GM04504 (cell line): ENCODE data around the gene FCGR3A.
"Not testable (repeated sequence)": the region's sequence is repeated elsewhere in the genome, so short reads cannot be mapped to it uniquely, and the experiment has no call there.

Experiments used
- DNase-seq: peaks from one replicate; pipeline ENCODE4 v3.0.0-alpha.2; 2012; ENCODE audit warnings: low read depth

Gene FCGR3A

DNA sequence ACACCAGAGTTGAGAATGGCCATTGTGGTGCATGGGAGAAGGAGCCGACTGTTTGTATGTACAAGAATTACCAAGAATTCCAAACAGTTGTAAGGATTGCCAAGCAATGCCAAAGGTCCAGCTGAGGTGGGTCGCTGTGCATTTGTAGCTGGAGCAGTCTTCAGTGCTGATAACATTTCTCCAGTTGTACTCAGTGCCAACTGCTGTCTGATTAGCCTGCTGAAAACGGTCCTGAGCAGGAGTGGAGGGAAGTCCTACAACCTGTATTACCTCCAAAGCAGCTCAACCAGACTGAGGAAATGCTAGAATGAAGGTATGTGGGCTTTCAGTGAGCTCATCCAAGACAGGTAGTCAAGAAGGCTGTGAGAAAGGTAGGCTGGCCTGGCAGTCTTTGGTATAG lies 6.5 kb upstream of the FCGR3A start:
- not testable (repeated sequence) for DNase-seq

- not testable (repeated sequence) for DNase-seq
Observed at GRCh38 chr1:161554815-161555417, 5.3 kb upstream of the FCGR3A start.

DNA sequence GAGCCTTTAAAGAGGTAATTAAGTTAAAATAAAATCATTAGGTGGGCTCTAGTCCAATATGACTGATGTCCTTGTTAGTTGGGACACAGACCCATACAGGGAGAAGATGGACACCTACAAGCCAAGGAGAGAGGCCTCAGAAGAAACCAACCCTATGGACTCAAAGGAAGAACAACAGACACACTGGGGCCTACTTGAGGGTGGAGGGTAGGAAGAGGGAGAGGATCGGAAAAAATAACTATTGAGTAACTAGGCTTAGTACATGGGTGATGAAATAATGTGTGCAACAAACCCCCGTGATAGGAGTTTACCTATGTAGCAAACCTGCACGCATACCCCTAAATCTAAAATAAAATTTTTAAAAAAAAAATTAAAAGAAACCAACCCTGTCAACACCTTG lies 4.7 kb upstream of the FCGR3A start:
- DNase-seq = not testable (repeated sequence)

DNA sequence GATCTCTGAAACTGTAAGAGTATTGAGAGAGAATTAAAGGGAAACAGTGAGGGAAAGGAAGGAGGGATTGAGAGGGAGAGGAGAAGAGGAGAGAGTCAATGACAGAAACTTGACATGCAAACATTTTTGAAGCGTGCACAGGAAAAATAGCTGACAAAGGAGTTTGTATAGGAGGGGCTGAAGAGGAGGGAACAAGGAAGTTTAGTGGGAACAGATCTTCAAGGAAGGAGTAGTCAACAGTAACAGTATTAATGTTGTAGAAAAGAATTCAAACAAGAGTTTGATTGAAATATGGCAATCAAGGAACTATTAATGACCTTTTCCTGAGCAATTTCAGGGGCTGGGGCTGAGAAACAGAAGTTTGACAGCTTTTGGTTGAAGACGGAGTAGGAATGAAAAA lies 4.0 kb upstream of the FCGR3A start:
- DNase-seq = not testable (repeated sequence)

DNA sequence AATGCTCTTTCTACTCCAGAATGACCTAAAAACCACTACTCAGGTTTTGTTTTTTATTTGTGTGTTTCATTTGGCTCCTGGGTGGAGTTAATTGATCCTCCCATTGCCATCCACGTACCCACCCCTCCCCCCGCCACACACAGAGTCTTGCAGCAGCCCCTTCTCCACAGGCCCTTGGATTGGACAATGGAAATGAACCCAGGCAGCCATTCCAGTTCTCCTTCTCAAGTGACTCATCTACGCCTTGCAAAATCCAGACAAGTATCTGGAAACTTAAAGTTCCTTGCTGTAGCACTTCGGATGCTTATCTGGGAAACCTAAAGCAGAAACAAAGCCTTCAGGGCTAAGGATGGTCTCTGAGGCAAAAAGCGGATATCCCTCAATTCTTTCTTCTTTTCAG lies 1.3 kb upstream of the FCGR3A start:
- DNase-seq = not testable (repeated sequence)

DNA sequence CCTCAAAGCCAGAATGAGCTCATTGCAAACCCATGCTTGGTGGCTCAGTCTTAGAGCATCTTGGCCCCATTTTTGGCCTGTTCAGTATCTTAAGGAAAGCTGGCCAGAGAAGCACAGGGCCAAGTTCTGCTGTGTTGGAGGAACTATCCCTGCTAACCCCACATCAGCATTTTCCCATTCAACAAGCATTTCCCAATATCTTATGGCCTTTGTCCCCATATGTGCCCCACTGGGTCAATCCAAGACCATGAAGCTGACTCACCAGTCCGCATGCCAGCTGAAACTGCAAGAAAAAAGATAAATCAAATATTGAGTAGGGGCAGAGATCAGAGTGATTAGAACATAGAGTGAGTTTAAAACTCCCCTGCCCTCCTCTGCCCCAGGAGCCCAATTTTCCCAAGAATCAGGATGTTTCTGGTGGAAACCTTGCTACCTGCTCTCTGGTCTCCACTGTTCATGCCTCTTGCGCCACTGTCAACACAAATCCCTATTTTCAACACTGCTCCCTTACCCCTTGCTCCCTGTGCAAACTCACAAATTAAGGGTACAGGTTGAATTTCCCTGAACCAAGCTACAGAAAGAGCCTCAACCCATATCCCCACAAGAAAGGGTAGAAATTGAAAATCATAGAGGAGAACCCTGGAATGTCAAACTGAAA lies 740 bp downstream of the FCGR3A start:
- not testable (repeated sequence) for DNase-seq

- not testable (repeated sequence) for DNase-seq
Observed at GRCh38 chr1:161547995-161548741, 1.4 kb downstream of the FCGR3A start.

- DNase-seq = not testable (repeated sequence)
Observed at GRCh38 chr1:161545005-161545731, 4.5 kb downstream of the FCGR3A start.

DNA sequence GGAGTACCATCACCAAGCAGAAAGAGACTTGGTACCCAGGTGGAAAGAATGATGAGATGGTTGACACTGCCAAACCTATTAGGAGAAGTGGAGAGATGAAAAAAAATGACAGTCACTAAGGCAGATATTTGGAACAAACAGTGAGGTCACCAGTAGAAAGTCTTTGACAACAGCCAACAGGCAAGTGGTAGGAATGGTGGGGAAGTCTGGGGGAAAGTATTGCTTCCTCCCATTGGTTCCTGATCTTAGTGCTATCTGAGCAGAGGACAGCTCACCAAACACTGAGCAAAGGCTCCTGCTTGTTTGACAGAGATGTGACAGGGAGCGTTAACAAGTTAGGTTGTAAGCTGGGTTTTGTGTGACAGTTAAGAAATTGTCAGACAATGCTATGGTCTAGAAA lies 6.5 kb downstream of the FCGR3A start:
- not testable (repeated sequence) for DNase-seq

DNA sequence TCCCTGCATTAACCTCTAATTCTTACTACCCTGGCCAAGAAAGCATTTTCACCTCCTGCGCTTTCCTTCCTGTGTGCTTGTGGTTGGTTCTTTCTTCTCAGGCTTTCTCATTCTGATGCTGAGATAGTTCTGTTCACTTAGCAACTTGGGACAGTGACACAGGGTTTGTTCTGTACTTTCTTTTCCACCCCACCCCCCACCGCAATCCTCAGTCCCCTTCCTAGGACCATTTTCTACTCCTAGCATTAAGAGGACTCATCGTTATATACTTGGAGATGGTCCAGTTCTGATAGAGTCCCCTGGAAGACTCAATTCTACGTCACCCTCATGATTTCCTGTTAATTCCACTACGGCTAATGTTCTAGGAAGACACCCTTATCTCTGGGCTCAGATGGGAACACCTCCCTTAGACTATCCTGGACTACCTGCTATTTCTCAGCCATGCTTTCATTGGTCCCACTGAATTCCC lies 7.5 kb downstream of the FCGR3A start:
- DNase-seq = not testable (repeated sequence)

DNA sequence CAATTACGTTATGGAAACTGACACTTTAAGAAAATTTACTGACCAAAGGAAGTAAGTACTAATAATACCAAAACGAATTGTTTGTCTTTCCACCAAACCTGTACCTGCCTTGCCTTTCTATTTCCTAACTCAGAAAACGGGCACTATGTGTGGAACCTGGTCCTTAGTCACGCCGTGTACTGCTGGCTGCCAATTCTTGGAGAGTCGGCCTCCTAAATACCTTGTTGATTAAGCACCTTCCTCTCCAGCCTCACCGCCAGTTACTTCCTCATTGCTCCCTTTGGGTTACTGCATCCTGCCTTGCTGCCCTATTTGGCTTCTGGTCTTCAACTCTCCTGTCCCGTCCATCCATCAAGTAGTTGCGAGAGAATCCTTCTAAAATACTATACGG lies 9.1 kb downstream of the FCGR3A start:
- not testable (repeated sequence) for DNase-seq

DNA sequence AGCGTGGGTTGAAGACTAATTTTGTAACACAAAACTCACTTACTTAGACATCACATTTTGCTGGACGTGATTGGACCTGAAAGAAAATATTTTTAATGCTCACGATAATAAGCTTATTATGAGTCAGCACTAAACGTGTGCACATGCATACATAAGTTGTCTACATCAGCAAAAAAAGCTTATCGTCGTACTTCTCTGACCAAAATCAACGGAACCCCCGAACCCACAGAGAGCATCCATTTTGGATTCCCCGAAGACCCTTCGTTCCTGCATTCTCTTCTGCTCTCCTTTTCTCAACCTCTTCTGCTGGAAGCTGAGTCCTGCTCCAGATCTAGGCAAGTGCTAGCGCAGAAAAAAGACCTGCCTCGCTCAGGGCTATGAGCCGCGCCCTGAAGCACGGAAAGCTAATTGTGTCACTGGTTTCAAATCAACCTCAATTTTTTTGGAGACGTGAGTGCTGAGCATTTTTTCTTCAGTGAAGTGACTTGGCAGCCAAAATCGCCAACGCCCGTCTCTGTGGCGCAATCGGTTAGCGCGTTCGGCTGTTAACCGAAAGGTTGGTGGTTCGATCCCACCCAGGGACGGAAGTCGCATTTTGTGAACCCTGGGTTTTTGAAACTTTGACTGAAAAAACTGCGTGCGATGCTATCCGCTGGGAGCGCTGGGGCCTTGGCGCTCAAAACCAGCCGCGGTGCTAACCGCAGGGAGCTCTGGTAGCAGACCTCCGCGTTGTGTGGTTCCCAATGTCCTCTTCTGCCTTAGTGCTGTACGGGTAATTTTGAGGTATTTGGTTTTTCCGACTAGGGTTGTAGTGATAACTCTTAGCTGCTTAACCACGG lies 9.7 kb downstream of the FCGR3A start:
- peak; percentile 64 for DNase-seq

GRCh38 chr1:161538925-161539479 lies 10.6 kb downstream of the FCGR3A start:
- not testable (repeated sequence) for DNase-seq

DNA sequence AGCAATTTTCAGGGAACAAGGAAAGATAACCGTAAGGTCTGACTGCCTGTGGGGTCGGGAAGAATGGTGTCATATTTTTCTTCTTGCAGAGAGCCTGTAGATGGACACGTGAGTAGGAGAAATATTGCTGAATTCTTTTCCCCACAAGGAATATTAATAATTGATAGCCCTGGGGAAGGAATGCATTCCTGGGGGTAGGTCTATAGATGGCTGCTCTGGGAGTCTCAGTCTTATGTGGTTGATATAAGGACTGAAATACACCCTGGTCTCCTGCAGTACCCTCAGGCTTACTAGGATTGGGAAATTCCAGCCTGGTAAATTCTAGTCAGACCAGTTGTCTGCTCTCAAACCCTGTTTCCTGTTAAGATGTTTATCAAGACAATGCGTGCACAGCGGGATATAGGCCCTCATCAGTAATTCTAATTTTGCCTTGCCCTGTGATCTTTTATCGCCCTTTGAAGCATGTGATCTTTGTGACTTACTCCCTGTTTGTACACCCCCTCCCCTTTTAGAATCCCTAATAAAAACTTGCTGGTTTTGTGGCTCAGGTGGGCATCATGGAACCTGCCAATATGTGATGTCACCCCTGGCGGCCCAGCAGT lies 12.4 kb downstream of the FCGR3A start:
- not testable (repeated sequence) for DNase-seq

- DNase-seq = not testable (repeated sequence)
Observed at GRCh38 chr1:161532644-161533567, 16.7 kb downstream of the FCGR3A start.

DNA sequence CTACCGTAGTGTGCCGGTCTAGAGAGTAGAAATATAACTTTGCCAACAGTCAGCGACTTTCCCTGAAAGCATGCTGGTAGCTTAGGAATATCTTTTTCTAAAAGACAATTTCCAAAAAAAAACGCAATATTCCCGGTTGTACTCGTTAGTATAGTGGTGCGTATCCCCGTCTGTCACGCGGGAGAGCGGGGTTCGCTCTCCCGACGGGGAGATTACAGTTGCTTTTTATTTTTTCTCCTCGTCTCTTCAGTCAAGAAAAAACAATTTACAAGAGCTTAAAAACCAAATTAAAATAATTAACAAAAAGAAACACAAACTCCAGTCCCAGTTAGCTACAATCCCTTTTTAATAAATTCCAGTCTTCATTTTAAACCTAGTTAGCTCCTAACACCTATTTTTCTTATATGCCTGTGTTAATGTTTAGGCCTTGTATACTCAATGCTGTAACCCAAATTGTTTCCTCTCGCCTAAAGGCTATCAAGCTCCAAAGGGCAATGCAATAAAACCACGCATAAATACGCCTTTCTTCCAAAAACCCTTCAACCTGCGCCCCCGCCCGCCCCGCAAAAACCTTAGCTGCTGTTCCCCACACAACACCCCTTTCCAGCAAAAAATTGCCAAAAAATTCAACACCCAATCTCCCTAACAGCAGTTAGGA lies 17.5 kb downstream of the FCGR3A start:
- no peak for DNase-seq

DNA sequence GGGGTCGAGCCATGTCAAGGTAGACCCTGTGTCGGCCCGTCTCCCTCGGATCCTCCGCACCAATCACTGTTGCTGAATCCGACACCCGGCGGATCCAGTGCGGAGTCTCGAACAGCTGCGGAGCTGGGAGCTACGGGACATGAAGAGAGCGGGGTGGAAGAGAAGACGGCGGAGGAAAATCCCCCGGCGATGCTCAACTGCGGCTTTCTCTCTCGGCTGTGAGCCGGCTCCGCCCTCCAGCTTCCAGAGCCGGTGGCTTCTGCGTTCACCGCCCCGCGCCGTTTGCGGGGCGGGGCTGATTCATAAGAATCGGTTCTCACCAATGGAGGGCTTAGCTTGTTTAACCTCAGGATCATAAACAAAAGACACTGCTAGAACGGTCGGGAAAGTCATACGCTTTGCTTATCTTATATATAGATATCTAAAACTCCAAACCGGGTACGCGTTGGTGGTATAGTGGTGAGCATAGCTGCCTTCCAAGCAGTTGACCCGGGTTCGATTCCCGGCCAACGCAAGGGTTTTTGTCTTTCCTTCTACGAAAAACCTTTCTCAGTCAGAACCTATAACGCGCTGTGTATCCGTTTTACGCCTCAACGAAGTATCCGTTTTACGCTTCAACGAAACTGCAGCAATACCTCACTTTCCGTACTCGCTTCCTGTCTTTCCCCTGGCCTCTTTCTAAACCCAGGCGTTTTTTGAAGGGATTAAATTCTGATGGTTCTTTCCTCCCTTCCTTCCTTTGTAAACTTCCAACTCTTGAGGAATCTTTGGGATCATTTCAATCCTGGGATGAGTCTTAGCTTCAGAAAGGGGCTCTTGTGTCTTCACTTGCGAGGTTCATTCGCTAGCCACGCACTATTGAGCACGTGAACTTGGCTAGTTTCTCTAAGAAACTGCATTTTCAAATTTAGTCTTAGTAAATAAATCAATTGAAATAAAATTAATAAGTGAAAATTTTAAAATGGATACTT lies 18.7 kb downstream of the FCGR3A start:
- DNase-seq = peak; percentile 76

GRCh38 chr1:161530158-161530557 lies 19.5 kb downstream of the FCGR3A start:
- peak; percentile 28 for DNase-seq
